Limb (tissue), 2 donors: ENCODE measurements around the gene TMEM91.

Experiments used
- DNase-seq, 2 donors: peaks; one replicate each; pipeline ENCODE4 v3.0.0-alpha.2; 2016; ENCODE audit errors: extremely low spot score in 2 of 2

The TMEM91 gene

DNA sequence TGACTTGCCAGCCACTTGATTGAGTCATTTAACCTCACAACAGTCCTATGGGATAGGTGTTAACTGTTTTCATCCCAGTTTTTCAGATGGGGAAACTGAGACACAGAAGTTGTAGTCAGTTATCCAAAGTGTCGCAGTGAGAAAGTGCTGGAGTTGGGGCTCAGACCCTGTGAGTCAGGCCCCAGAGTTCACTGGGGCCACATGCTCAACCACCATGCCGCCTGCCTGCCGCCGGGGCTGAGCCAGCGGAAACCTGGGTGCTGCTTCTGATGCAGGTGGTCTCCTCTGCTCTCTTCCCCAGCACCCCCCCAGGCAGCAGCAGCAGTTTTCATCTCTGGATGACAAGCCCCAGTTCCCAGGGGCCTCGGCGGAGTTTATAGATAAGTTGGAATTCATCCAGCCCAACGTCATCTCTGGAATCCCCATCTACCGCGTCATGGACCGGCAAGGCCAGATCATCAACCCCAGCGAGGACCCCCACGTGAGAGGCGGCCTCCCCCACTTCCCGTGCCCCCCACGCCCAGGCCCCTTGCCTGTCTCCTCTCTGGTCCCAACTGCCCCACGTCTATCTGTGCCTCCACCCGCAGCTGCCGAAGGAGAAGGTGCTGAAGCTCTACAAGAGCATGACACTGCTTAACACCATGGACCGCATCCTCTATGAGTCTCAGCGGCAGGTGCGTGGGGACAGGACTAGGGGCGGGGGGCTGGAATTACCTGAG lies 34.2 kb downstream of the TMEM91 start:
- DNase-seq = no peak

- no peak for DNase-seq
Measured at GRCh38 chr19:41411100-41411967, 35.0 kb downstream of the TMEM91 start.

DNA sequence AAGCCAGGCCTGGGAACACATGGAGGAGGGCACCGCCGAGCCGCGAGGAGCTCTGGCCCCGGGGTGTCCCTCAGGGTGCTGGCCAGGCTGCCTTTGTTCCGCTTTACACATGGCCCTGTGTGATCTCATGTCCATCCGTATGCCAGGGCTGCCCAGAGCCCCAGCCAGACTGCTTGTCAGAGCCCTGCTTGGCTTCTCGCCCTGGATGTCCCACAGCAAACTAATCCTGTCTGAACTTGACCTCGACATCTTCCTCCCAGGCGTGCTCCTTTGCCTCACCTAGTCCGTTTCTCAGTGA lies 35.6 kb downstream of the TMEM91 start:
- no peak for DNase-seq

- DNase-seq = no peak
Measured at GRCh38 chr19:41412953-41413352, 36.6 kb downstream of the TMEM91 start.

GRCh38 chr19:41413947-41414346 lies 37.6 kb downstream of the TMEM91 start:
- no peak for DNase-seq

GRCh38 chr19:41414461-41414860 lies 38.1 kb downstream of the TMEM91 start:
- DNase-seq = no peak

GRCh38 chr19:41415154-41415571 lies 38.8 kb downstream of the TMEM91 start:
- no peak for DNase-seq

DNA sequence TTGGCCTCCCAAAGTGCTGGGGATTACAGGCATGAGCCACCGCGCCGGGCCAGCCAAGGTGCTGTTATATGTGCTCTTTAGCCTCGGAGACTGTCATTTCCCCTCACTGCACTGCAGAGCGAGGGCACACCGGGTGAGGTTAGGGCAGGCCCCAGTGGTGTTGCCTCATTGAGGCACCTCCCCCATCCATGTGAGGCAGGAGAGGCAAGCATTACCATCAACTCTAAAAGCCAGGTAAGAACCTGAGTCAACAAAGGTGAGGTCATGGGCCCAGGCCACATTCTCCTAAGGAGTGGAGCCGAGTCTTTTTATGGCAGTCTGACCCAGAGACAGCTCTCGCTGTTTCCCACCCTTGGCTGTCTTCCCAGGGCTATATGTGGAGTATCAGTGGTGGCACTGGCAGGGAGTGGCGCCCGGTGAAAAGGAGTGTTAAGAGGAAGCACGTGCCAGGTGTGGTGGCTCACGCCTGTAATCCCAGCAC lies 39.9 kb downstream of the TMEM91 start:
- DNase-seq = no peak

- DNase-seq = no peak
Measured at GRCh38 chr19:41420101-41420880, 44.0 kb downstream of the TMEM91 start.

DNA sequence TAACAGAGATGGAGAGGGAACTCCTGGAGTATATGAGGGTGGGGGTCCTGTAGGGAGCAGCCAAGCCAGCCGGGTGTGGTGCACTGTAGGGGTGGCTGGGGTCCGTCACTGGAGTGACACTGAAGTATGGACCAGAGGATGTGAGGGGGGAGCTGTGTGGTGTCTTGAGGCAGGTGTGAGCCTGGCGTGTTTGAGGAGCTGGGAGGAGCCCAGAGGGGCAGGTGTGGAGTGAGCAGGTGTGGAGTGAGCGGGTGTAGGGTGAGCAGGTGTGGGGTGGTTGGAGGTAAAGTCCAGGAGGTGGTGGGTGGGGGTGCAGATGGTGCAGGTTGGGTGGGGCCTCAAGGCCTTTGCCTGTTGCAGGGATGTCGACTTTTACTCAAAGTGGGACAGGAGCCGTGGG lies 45.0 kb downstream of the TMEM91 start:
- DNase-seq = no peak

GRCh38 chr19:41421973-41422372 lies 45.6 kb downstream of the TMEM91 start:
- no peak for DNase-seq

DNA sequence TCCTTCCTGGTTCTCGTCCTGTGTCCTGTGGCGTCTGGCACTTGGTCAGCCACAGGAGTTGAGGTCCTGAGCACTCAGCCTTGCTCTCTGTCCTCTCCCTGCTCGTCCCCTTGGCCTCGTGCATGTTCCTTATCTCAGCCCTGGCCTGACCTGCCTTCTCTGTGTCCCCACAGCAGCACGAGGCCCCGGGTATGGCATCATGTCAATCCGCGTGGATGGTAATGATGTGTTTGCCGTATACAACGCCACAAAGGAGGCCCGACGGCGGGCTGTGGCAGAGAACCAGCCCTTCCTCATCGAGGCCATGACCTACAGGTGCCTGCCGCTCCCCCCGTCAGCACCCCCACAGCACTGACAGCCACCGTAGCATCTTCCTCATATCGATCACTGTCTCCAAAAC lies 46.1 kb downstream of the TMEM91 start:
- no peak for DNase-seq

- no peak for DNase-seq
Measured at GRCh38 chr19:41422955-41423354, 46.6 kb downstream of the TMEM91 start.

- no peak for DNase-seq
Measured at GRCh38 chr19:41424335-41425173, 48.2 kb downstream of the TMEM91 start.

DNA sequence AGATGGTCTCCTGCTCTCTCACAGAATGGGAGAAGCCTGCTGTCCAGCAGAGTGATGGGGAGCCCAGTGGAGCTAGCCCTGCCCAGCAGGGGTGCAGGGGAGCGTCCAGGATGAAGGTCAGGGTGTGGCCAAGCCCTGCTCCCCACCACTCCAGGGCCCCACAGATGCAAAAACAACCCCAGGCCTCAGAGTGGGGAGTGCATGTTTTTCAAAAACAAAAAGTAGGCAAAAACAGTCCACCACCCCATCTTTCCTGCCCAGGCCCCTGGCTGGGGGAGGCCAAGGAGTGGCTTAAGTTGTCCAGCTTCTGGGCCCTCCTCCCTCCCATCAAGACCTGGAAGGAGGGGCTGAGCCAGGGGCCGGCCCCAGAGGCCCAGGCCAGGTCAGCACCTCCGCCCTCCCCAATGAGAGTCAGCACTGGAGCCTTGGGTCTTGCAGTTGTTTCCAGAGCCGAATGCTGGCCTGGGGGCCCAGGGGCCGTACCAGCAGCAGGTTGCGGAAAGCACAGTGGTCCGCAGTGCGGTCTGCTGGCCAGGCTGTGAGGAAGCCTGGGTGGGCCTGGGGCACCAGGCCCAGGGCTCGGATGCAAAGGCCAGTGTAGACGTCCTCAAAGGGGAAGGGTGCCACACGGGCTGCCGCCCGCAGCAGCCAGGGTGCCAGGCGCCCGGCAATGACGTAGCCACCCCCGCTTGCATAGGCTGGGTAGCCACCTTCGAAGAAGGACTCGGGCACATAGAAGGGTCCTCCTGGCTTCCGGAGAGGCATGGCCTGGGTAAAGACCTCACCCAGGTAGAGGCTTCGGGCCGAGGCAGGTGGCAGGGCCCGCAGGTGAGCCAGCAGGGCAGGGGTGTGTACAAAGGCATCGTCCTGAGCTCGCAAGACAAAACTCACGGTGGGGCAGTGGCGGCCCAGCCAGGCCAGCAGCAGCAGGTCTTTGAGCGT lies 49.1 kb downstream of the TMEM91 start:
- DNase-seq = no peak

DNA sequence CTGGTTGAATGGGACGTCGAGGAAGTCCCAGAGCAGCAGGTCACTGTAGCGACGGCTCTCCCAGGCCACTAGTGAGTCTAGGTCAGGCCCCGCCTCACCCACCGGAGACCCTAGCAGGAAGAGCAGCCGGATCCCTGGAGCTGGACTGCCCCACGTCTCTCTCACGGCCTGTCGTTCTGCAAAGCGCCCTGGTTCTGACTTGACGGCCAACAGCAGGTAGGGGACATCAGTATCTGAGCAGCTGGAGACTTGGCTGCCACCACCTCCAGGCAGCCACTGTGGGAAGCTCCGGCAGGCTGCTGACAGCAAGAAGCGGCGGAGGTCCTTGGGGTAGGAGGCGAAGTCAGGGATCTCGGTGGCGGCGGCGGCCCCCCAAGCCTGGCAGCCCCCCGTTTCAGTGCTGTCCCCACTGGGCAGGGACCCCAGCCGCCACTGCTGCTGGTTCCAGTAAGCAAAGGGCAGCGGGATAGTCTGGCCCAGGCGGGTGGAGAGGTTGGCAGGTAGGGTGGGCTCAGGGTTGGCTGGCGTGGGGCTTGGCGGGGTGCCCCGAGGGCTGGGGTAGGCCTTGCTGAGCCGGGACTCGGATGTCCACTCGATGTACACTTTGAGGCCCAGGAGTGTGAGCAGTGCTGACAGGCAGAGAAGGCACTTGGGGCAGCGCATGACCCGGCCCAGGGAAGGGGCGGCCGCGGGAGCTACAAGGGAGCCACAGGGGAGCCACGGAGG lies 49.9 kb downstream of the TMEM91 start:
- DNase-seq = no peak

DNA sequence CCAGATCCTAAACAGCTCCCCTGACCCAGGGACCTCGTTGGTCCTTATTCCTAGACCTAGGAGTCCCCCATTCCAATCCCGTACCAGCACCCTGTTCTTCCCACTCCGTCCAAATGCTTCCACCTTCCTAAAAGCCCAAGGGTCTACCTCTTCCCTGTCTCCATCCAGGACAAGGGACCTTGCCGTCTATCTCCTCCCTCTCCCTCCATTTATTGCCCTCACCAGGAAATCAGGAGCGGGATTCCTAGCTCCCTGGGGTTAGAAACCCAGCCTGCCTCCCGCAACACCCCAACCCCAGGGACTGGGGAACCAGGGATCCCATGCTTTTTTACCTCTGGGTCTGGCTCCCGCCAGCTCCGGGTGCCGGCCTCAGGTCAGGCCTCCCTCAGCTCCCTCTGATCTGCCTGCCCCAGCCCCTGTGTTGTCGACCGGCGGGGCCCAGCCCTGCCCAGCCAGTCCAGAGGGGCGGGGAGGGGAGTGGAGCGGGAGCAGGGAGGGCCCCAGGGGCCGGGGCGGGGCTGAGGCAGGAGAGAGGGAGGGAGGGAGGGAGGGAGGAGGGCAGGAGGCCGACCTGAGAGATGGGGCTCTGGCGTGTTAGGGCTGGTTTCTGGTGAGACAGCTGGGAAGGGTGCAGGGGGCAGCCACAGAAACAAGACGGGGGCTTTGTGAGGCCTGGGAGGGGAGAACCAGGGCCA lies 50.8 kb downstream of the TMEM91 start, which contains the start of gene B3GNT8:
Gene B3GNT8 (minus strand): TSS at position 423 of the 695 bp plus-strand sequence. CDS start 596 bp downstream, outside the sequence.
- peak; percentile 41 to 78 for DNase-seq

DNA sequence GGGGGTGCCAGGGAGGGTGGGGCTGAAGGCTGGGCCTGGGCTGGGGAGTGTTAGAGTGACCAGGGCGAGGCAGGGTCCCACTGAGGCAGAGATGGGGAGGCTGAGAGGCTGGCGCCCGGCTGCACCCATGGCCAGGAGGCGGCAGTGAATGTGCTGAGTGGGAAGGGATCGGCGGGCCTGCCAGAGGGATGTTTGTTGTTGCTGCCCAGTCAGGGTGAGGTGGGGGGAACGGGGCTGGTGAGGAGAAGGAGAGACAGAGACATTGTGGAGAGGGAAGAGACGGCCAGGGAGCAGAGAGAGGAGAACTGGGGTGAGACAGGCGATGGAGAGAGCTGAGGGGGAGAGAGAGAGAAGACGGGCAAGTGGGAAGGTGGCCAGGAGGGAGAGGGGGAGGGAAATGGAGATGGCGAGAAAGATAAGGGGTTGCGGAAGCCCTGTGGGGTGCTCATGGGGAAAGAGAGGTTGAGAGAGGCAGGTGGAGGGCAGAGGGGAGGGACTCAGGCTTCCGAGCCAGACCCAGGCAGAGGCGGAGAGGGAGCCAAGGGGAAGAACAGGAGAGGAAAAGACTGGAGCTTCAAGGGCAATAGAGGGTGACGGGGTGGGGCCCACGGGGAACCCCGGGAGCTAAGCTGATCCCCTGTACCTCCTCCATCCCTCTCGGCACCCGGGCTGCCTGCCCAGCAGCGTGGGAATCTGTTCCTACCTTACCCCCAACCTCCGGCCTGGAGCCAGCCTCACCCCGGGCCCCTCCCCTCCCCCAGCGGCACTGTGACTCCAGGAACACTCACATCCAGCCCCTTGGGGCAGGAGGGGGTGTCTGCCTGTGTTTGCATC lies 51.5 kb downstream of the TMEM91 start:
- no peak for DNase-seq
